GM15510 (cell line): Measurements from ENCODE around the gene IRGQ.
A peak's percentile ranks its signal among the peaks of the same experiment; 100 is the strongest.

Source experiments
- POLR2A ChIP-seq: IDR thresholded peaks from 3 replicates; pipeline ENCODE4 v1.6.1; 2011; ENCODE audit warnings: borderline replicate concordance; ENCODE audit not compliant: insufficient read length; ENCODE audit errors: extremely low read depth

IRGQ gene

GRCh38 chr19:43594710-43595604, 977 bp downstream of the IRGQ start:
- TF ChIP-seq POLR2A = no peak

GRCh38 chr19:43594081-43594697, 1.7 kb downstream of the IRGQ start:
- no peak for TF ChIP-seq POLR2A

GRCh38 chr19:43592800-43593350, 3.1 kb downstream of the IRGQ start:
- no peak for TF ChIP-seq POLR2A

- no peak for TF ChIP-seq POLR2A
These were observed 3.8 kb downstream of the IRGQ start for GRCh38 chr19:43591904-43592772.

GRCh38 chr19:43589678-43590077, 6.3 kb downstream of the IRGQ start:
- TF ChIP-seq POLR2A = no peak

GRCh38 chr19:43589277-43589676, 6.7 kb downstream of the IRGQ start:
- TF ChIP-seq POLR2A = no peak

- TF ChIP-seq POLR2A = no peak
These were observed 9.6 kb downstream of the IRGQ start for GRCh38 chr19:43586346-43586745.

- no peak for TF ChIP-seq POLR2A
These were observed 11.4 kb downstream of the IRGQ start for GRCh38 chr19:43584484-43584883.

- no peak for TF ChIP-seq POLR2A
These were observed 13.4 kb downstream of the IRGQ start for GRCh38 chr19:43582495-43582894.

GRCh38 chr19:43581467-43581866, 14.5 kb downstream of the IRGQ start:
- TF ChIP-seq POLR2A = no peak

- TF ChIP-seq POLR2A = no peak
These were observed 17.1 kb downstream of the IRGQ start for GRCh38 chr19:43578787-43579186.

- no peak for TF ChIP-seq POLR2A
These were observed 19.7 kb downstream of the IRGQ start for GRCh38 chr19:43575955-43576878.

GRCh38 chr19:43575156-43575950, 20.6 kb downstream of the IRGQ start, which contains the start of the genes PINLYP and XRCC1:
TSS of gene PINLYP (plus strand) at chr19:43575801. CDS start at chr19:43577192, 1,391 bp downstream.
TSS of gene XRCC1 (minus strand) at chr19:43575527. CDS start at chr19:43575458, 69 bp downstream.
- TF ChIP-seq POLR2A = peak; percentile 49
